ENCODE data around the gene LMTK3. TPM values are rescaled to one million over a fixed set of nuclear protein-coding genes. Genes with fewer than 3 reads are reported as not detected.
"Not testable (repeated sequence)": the region's sequence is repeated elsewhere in the genome, so short reads cannot be mapped to it uniquely, and the experiment has no call there.

The LMTK3 gene
- polyA plus RNA-seq, 4 donors, result 1.7 to 3.6 (median 2.4) TPM

- DNase-seq (ENCODE audit: low read depth in 4 of 4, low spot score in 3 of 4), result no peak
Observed at GRCh38 chr19:48543121-48543710, 31.6 kb upstream of the LMTK3 start.

- DNase-seq (ENCODE audit: low read depth in 4 of 4, low spot score in 3 of 4), result no peak
Observed at GRCh38 chr19:48541813-48542212, 30.2 kb upstream of the LMTK3 start.

- DNase-seq (ENCODE audit: low read depth in 4 of 4, low spot score in 3 of 4), result no peak
Observed at GRCh38 chr19:48540110-48540509, 28.5 kb upstream of the LMTK3 start.

GRCh38 chr19:48539503-48540096 lies 28.0 kb upstream of the LMTK3 start:
- no peak for DNase-seq (ENCODE audit: low read depth in 4 of 4, low spot score in 3 of 4)

GRCh38 chr19:48538057-48538456 lies 26.4 kb upstream of the LMTK3 start:
- DNase-seq (ENCODE audit: low read depth in 4 of 4, low spot score in 3 of 4), result not testable (repeated sequence)

GRCh38 chr19:48537541-48537940 lies 25.9 kb upstream of the LMTK3 start:
- no peak for DNase-seq (ENCODE audit: low read depth in 4 of 4, low spot score in 3 of 4)

- DNase-seq (ENCODE audit: low read depth in 4 of 4, low spot score in 3 of 4), result no peak
Observed at GRCh38 chr19:48533770-48534169, 22.1 kb upstream of the LMTK3 start.

- DNase-seq (ENCODE audit: low read depth in 4 of 4, low spot score in 3 of 4), result no peak
Observed at GRCh38 chr19:48530770-48531169, 19.1 kb upstream of the LMTK3 start.

- no peak for DNase-seq (ENCODE audit: low read depth in 4 of 4, low spot score in 3 of 4)
Observed at GRCh38 chr19:48530066-48530720, 18.6 kb upstream of the LMTK3 start.

- no peak for DNase-seq (ENCODE audit: low read depth in 4 of 4, low spot score in 3 of 4)
Observed at GRCh38 chr19:48529156-48529555, 17.5 kb upstream of the LMTK3 start.

GRCh38 chr19:48524732-48525131 lies 13.1 kb upstream of the LMTK3 start:
- no peak for DNase-seq (ENCODE audit: low read depth in 4 of 4, low spot score in 3 of 4)

- no peak for DNase-seq (ENCODE audit: low read depth in 4 of 4, low spot score in 3 of 4)
Observed at GRCh38 chr19:48524221-48524620, 12.6 kb upstream of the LMTK3 start.

- DNase-seq (ENCODE audit: low read depth in 4 of 4, low spot score in 3 of 4), result no peak
Observed at GRCh38 chr19:48520134-48520533, 8.5 kb upstream of the LMTK3 start.

- DNase-seq (ENCODE audit: low read depth in 4 of 4, low spot score in 3 of 4), result not testable (repeated sequence)
Observed at GRCh38 chr19:48519426-48519825, 7.8 kb upstream of the LMTK3 start.

- no peak for DNase-seq (ENCODE audit: low read depth in 4 of 4, low spot score in 3 of 4)
Observed at GRCh38 chr19:48518207-48518606, 6.6 kb upstream of the LMTK3 start.

- DNase-seq (ENCODE audit: low read depth in 4 of 4, low spot score in 3 of 4), result no peak
Observed at GRCh38 chr19:48516536-48516935, 4.9 kb upstream of the LMTK3 start.

GRCh38 chr19:48514123-48514458 lies 2.5 kb upstream of the LMTK3 start:
- DNase-seq (ENCODE audit: low read depth in 4 of 4, low spot score in 3 of 4), result no peak

GRCh38 chr19:48513289-48514122 lies 1.9 kb upstream of the LMTK3 start:
- DNase-seq (ENCODE audit: low read depth in 4 of 4, low spot score in 3 of 4), result peak in 1 of 4 donors; percentile 54

- no peak for DNase-seq (ENCODE audit: low read depth in 4 of 4, low spot score in 3 of 4)
Observed at GRCh38 chr19:48512504-48513288, 1.1 kb upstream of the LMTK3 start.

GRCh38 chr19:48511321-48511731 lies 309 bp downstream of the LMTK3 start:
- DNase-seq (ENCODE audit: low read depth in 4 of 4, low spot score in 3 of 4), result no peak

Measured in right renal pelvis (tissue), 4 donors.